Upper lobe of left lung (tissue), 4 donors: Measurements from ENCODE around the gene COL28A1.

Source experiments
- POLR2A ChIP-seq, 4 donors: fragments of 450-650 bp; IDR thresholded peaks; one replicate each; pipeline ENCODE4 v1.5.1; 2016 to 2017; ENCODE audit warnings: antibody characterized with exemption in 4 of 4, mild to moderate bottlenecking in 2 of 4
- POLR2AphosphoS5 ChIP-seq, 2 donors: sonication (generic); formaldehyde crosslinking; IDR thresholded peaks; one replicate each; pipeline ENCODE4 v1.5.1; 2017; ENCODE audit warnings: antibody characterized with exemption in 2 of 2
- TF ChIP-seq, protein P1 (sequence below), 6 experiments: fragments of 450-650 bp in 4 of 6; fragments of 200-600 bp in 2 of 6; sonication (generic) in 2 of 6; IDR thresholded peaks; one replicate each; pipeline ENCODE4 v1.5.1; 2016 to 2019; ENCODE audit warnings: antibody characterized with exemption in 6 of 6

DNA sequence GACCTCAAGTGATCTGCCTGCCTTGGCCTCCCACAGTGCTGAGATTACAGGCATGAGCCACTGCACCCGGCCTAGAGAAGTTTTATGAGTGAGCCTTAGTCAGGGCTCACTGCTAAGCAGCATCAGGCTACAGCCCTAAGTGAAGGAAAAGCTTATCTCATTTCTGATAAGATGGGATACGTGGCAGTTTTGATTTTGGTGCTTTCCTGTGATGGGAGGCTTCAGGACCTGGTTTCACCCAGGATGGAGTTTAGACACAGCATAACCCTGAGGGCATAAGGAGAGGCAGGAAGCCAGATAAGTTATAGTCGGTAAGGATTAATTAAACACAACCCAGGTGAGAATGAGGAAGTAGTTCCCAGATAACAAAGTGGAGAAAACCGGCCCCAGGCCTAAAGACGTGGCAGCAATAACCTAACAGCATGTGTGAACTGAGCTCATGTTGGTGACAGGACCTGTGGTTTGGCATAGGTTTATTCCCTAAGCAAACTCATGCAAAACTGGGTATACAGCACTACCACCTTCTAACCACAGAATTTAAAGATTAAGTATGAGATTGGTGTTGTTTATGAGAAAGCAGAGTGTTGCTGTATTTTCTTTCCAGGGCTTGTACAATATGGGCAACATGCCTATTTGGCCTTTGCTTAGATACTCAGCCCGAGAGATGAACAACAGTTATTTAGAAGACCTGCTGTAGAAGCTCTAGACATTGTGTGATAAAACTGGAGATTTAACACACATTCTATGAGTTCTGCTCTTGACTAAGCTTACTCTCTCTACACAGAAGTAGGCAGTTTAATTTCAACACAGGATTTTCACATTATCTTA is 119.4 kb downstream of the COL28A1 start:
- no peak for TF ChIP-seq POLR2AphosphoS5 (IDR thresholded peaks at IDR 0.05)
- TF ChIP-seq, protein P1, sequence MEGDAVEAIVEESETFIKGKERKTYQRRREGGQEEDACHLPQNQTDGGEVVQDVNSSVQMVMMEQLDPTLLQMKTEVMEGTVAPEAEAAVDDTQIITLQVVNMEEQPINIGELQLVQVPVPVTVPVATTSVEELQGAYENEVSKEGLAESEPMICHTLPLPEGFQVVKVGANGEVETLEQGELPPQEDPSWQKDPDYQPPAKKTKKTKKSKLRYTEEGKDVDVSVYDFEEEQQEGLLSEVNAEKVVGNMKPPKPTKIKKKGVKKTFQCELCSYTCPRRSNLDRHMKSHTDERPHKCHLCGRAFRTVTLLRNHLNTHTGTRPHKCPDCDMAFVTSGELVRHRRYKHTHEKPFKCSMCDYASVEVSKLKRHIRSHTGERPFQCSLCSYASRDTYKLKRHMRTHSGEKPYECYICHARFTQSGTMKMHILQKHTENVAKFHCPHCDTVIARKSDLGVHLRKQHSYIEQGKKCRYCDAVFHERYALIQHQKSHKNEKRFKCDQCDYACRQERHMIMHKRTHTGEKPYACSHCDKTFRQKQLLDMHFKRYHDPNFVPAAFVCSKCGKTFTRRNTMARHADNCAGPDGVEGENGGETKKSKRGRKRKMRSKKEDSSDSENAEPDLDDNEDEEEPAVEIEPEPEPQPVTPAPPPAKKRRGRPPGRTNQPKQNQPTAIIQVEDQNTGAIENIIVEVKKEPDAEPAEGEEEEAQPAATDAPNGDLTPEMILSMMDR (IDR thresholded peaks at IDR 0.05), result no peak
- no peak for TF ChIP-seq POLR2A (IDR thresholded peaks at IDR 0.05)
